ENCODE measurements around the gene PBX1. TPM values are rescaled to one million over a fixed set of nuclear protein-coding genes. Genes with fewer than 3 reads are reported as not detected.

The PBX1 gene
- total RNA-seq, 1 donor from 2014 or later: 719 TPM

GRCh38 chr1:164759979-164760469 lies 201.0 kb downstream of the PBX1 start:
- Mint-ChIP-seq H3K9me3 (peaks cover 7% of the 10 kb centered on the region), H3K36me3 (peaks cover 27% of the 10 kb centered on the region), H3K4me3 (no peak overlapping the region), H3K27ac (peak overlapping the region; percentile 83), H3K27me3 (ENCODE audit: low read depth) (no peaks in the 10 kb centered on the region), H3K4me1 (peaks cover 67% of the 10 kb centered on the region)
- TF ChIP-seq CTCF (IDR thresholded peaks at IDR 0.05; ENCODE audit: unreplicated experiment): no peak
- DNase-seq (ENCODE audit: low spot score in 2 of 2, unreplicated experiment in 2 of 2): no peak

GRCh38 chr1:164760569-164760968 lies 201.6 kb downstream of the PBX1 start:
- peaks cover 66% of the 10 kb centered on the region for H3K4me1 Mint-ChIP-seq
- peaks cover 7% of the 10 kb centered on the region for H3K9me3 Mint-ChIP-seq
- H3K27me3 Mint-ChIP-seq (ENCODE audit: low read depth): no peaks in the 10 kb centered on the region
- no peak for TF ChIP-seq CTCF (IDR thresholded peaks at IDR 0.05; ENCODE audit: unreplicated experiment)
- no peak for DNase-seq (ENCODE audit: low spot score in 2 of 2, unreplicated experiment in 2 of 2)
- peak overlapping the region; percentile 82 for H3K27ac Mint-ChIP-seq
- H3K4me3 Mint-ChIP-seq: no peak overlapping the region
- peaks cover 27% of the 10 kb centered on the region for H3K36me3 Mint-ChIP-seq

- Mint-ChIP-seq H3K4me1 (peaks cover 66% of the 10 kb centered on the region), H3K36me3 (peaks cover 28% of the 10 kb centered on the region), H3K27ac (peak overlapping the region; percentile 82), H3K27me3 (ENCODE audit: low read depth) (no peaks in the 10 kb centered on the region), H3K4me3 (no peak overlapping the region), H3K9me3 (peaks cover 7% of the 10 kb centered on the region)
- DNase-seq (ENCODE audit: low spot score in 2 of 2, unreplicated experiment in 2 of 2): no peak
- TF ChIP-seq CTCF (IDR thresholded peaks at IDR 0.05; ENCODE audit: unreplicated experiment): no peak
Observed at GRCh38 chr1:164761009-164761408, 202.0 kb downstream of the PBX1 start.

- H3K9me3 Mint-ChIP-seq: peaks cover 7% of the 10 kb centered on the region
- H3K27ac Mint-ChIP-seq: peak overlapping the region; percentile 92
- H3K36me3 Mint-ChIP-seq: peaks cover 23% of the 10 kb centered on the region
- no peaks in the 10 kb centered on the region for H3K27me3 Mint-ChIP-seq (ENCODE audit: low read depth)
- no peak for TF ChIP-seq CTCF (IDR thresholded peaks at IDR 0.05; ENCODE audit: unreplicated experiment)
- no peak overlapping the region for H3K4me3 Mint-ChIP-seq
- peaks cover 71% of the 10 kb centered on the region for H3K4me1 Mint-ChIP-seq
- DNase-seq (ENCODE audit: low spot score in 2 of 2, unreplicated experiment in 2 of 2): no peak
Observed at GRCh38 chr1:164763098-164763497, 204.1 kb downstream of the PBX1 start.

- Mint-ChIP-seq H3K9me3 (peaks cover 7% of the 10 kb centered on the region), H3K27me3 (ENCODE audit: low read depth) (no peaks in the 10 kb centered on the region), H3K4me1 (peaks cover 71% of the 10 kb centered on the region), H3K4me3 (no peak overlapping the region), H3K36me3 (peaks cover 24% of the 10 kb centered on the region), H3K27ac (peak overlapping the region; percentile 92)
- no peak for DNase-seq (ENCODE audit: low spot score in 2 of 2, unreplicated experiment in 2 of 2)
- no peak for TF ChIP-seq CTCF (IDR thresholded peaks at IDR 0.05; ENCODE audit: unreplicated experiment)
Observed at GRCh38 chr1:164764333-164764732, 205.3 kb downstream of the PBX1 start.

- peaks cover 22% of the 10 kb centered on the region for H3K36me3 Mint-ChIP-seq
- H3K4me3 Mint-ChIP-seq: no peak overlapping the region
- TF ChIP-seq CTCF (IDR thresholded peaks at IDR 0.05; ENCODE audit: unreplicated experiment): no peak
- no peaks in the 10 kb centered on the region for H3K27me3 Mint-ChIP-seq (ENCODE audit: low read depth)
- peaks cover 72% of the 10 kb centered on the region for H3K4me1 Mint-ChIP-seq
- peaks cover 5% of the 10 kb centered on the region for H3K9me3 Mint-ChIP-seq
- no peak for DNase-seq (ENCODE audit: low spot score in 2 of 2, unreplicated experiment in 2 of 2)
- peak overlapping the region; percentile 92 for H3K27ac Mint-ChIP-seq
Observed at GRCh38 chr1:164765557-164765956, 206.6 kb downstream of the PBX1 start.
